ENCODE data around the gene TREML2.

DNA sequence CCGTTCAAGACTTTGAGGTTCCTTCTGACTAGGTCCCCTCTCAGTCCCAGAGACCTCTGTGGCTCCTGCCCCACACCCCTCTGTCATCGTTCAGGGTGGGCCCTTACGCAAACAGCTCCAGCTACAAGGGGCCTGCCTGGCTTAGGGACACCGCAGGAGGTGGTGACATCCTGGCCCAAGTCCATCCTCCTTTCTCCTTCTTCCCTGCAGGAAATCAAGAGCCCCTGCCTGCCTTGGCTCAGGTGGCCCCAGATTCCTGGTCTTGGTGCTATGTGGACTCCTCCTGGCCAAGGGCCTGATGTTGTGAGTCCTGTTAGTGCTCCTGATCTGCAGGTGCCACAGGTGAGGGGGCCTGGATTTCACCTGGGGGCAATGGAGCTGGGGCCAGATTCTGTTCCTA, 35.3 kb upstream of the TREML2 start:
- TF ChIP-seq, protein P1, sequence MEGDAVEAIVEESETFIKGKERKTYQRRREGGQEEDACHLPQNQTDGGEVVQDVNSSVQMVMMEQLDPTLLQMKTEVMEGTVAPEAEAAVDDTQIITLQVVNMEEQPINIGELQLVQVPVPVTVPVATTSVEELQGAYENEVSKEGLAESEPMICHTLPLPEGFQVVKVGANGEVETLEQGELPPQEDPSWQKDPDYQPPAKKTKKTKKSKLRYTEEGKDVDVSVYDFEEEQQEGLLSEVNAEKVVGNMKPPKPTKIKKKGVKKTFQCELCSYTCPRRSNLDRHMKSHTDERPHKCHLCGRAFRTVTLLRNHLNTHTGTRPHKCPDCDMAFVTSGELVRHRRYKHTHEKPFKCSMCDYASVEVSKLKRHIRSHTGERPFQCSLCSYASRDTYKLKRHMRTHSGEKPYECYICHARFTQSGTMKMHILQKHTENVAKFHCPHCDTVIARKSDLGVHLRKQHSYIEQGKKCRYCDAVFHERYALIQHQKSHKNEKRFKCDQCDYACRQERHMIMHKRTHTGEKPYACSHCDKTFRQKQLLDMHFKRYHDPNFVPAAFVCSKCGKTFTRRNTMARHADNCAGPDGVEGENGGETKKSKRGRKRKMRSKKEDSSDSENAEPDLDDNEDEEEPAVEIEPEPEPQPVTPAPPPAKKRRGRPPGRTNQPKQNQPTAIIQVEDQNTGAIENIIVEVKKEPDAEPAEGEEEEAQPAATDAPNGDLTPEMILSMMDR (conservative IDR thresholded peaks at IDR 0.05): no peak
- no peak for TF ChIP-seq EZH2 (IDR thresholded peaks at IDR 0.05; ENCODE audit: low read depth)
